HepG2 (cell line): ENCODE measurements around the gene OS9. TPM values are rescaled to one million over a fixed set of nuclear protein-coding genes. Genes with fewer than 3 reads are reported as not detected.

Source experiments
- ATAC-seq: fragments of 200-7000 bp; cut with Tn5 transposase; 3 replicates; pipeline ENCODE4 v1.9.1; 2020; ENCODE audit warnings: mild to moderate bottlenecking, moderate library complexity
- BruUV-seq: library from RNA; stranded (reverse); fragments of 400-500 nt; replicated peaks from 2 replicates; lab custom pipeline; 2021; lab: Mats Ljungman, UMichigan
- CTCF ChIA-PET: fragments of 300-600 bp; formaldehyde crosslinking; extraction: SDS; loops from one replicate; lab custom pipeline; 2021; ENCODE audit warnings: low total read pairs, inconsistent platforms, low intra/inter-chr PET ratio; lab: Yijun Ruan, JAX
- POLR2A ChIA-PET: fragments of 350-600 bp; sonication (Branson Sonifier 250); formaldehyde crosslinking; loops from one replicate; lab custom pipeline; 2020; ENCODE audit warnings: antibody characterized with exemption, inconsistent platforms; lab: Yijun Ruan, JAX
- DNase-seq: peaks from one replicate; pipeline ENCODE4 v3.0.0-alpha.2; 2015; ENCODE audit warnings: low spot score
- FAIRE-seq: peaks from 3 replicates; lab custom pipeline; 2011; peaks lifted over from hg19 to GRCh38; lab: Jason Lieb, UNC
- H2AFZ ChIP-seq: one replicate; pipeline ENCODE4 v1.6.1; 2011; ENCODE audit warnings: low read length, inconsistent platforms
- H3K27ac ChIP-seq: fragments of 300-600 bp; 3 replicates; pipeline ENCODE4 v1.8.0; 2011; ENCODE audit warnings: mixed run types, mild to moderate bottlenecking, mixed read lengths, low read length, inconsistent platforms; ENCODE audit not compliant: insufficient read depth; ENCODE audit errors: extremely low read length
- H3K27me3 ChIP-seq, 2 experiments: fragments of 200-600 bp in 1 of 2; 2 replicates in 1 of 2; 3 replicates in 1 of 2; pipeline versions ENCODE4 v1.6.0 to v1.8.0; 2011; ENCODE audit warnings: low read length in 2 of 2, mild to moderate bottlenecking in 2 of 2, moderate library complexity in 2 of 2, inconsistent platforms in 1 of 2; ENCODE audit not compliant: insufficient read depth in 2 of 2, control insufficient read depth in 1 of 2
- H3K36me3 ChIP-seq, 2 experiments: fragments of 200-600 bp in 1 of 2; replicated peaks in 1 of 2; 2 replicates in 1 of 2; 3 replicates in 1 of 2; pipeline versions ENCODE4 v1.5.1 to v1.8.0; 2011; ENCODE audit warnings: low read length in 2 of 2, inconsistent platforms in 1 of 2; ENCODE audit not compliant: insufficient read depth in 2 of 2, control insufficient read depth in 1 of 2
- H3K4me1 ChIP-seq: 2 replicates; pipeline ENCODE4 v1.5.1; 2012; ENCODE audit warnings: low read length, inconsistent platforms; ENCODE audit not compliant: insufficient read depth
- H3K4me2 ChIP-seq: 2 replicates; pipeline ENCODE4 v1.6.0; 2011; ENCODE audit warnings: low read depth, low read length, inconsistent platforms
- H3K4me3 ChIP-seq, 3 experiments: fragments of 200-600 bp in 1 of 3; sonication (generic), shearing (Covaris generic) in 1 of 3; replicated peaks in 1 of 3; 2 replicates each; pipeline ENCODE4 v1.5.1; 2011 to 2016; ENCODE audit warnings: low read length in 3 of 3, inconsistent platforms in 2 of 3, low read depth in 2 of 3, mild to moderate bottlenecking in 2 of 3, control low read depth in 1 of 3, mixed read lengths in 1 of 3; ENCODE audit not compliant: insufficient read depth in 1 of 3
- H3K79me2 ChIP-seq: one replicate; pipeline ENCODE4 v1.6.1; 2011; ENCODE audit warnings: low read length, inconsistent platforms; ENCODE audit not compliant: insufficient read depth
- H3K9ac ChIP-seq: 2 replicates; pipeline ENCODE4 v1.6.0; 2011; ENCODE audit warnings: mild to moderate bottlenecking, low read depth, low read length, inconsistent platforms; ENCODE audit not compliant: insufficient read depth
- H3K9me3 ChIP-seq: 2 replicates; pipeline ENCODE4 v1.5.1; 2012; ENCODE audit warnings: mild to moderate bottlenecking, low read length
- H4K20me1 ChIP-seq: 2 replicates; pipeline ENCODE4 v1.6.0; 2011; ENCODE audit warnings: inconsistent platforms, mild to moderate bottlenecking, low read length, moderate library complexity; ENCODE audit not compliant: insufficient read depth
- AGO1 ChIP-seq: fragments of 200-400 bp; formaldehyde crosslinking; IDR thresholded peaks from 2 replicates; pipeline ENCODE4 v1.6.1; 2017; ENCODE audit warnings: mild to moderate bottlenecking, low read depth, low read length, moderate library complexity; ENCODE audit not compliant: poor library complexity, severe bottlenecking
- ZC3H13 ChIP-seq: sonication (generic); formaldehyde crosslinking; IDR thresholded peaks from 2 replicates; pipeline ENCODE4 v1.8.1; 2023; ENCODE audit warnings: mild to moderate bottlenecking, missing genetic modification reagents, moderate library complexity
- ZMYM3 ChIP-seq: sonication (generic); formaldehyde crosslinking; IDR thresholded peaks from 2 replicates; pipeline ENCODE4 v1.5.1; 2020; ENCODE audit warnings: mild to moderate bottlenecking, missing genetic modification reagents
- ZNF263 ChIP-seq: sonication (generic); formaldehyde crosslinking; IDR thresholded peaks from 2 replicates; pipeline ENCODE4 v1.4.0; 2020; ENCODE audit warnings: missing genetic modification reagents
- ZNF274 ChIP-seq: sonication (generic); formaldehyde crosslinking; IDR thresholded peaks from 2 replicates; pipeline ENCODE4 v1.5.1; 2020; ENCODE audit warnings: mild to moderate bottlenecking, missing genetic modification reagents
- ZNF543 ChIP-seq: sonication (generic); formaldehyde crosslinking; IDR thresholded peaks from 2 replicates; pipeline ENCODE4 v1.4.0; 2020; ENCODE audit warnings: mild to moderate bottlenecking, missing genetic modification reagents
- ZNF556 ChIP-seq: sonication (generic); formaldehyde crosslinking; IDR thresholded peaks from 2 replicates; pipeline ENCODE4 v1.4.0; 2020; ENCODE audit warnings: mild to moderate bottlenecking, missing genetic modification reagents, borderline replicate concordance
- ZNF589 ChIP-seq: sonication (generic); formaldehyde crosslinking; conservative IDR thresholded peaks from 2 replicates; pipeline ENCODE4 v1.8.0; 2022; ENCODE audit warnings: mild to moderate bottlenecking, moderate library complexity, missing genetic modification reagents
- WGBS: methylation state at CpG from one replicate; pipeline ENCODE4 v1.1.6; 2017; ENCODE audit warnings: low lambda C conversion rate; 5-methylcytosine and 5-hydroxymethylcytosine counted together
- in situ Hi-C: cut with HindIII; loops from 2 replicates; pipeline ENCODE4 v1.10.0; 2017; ENCODE audit warnings: low pct_unique_long_range_greater_than_20kb; ENCODE audit not compliant: extremely low pct_ligation_motif_present
- intact Hi-C: fragments of 100-400 bp; cut with micrococcal nuclease; formaldehyde crosslinking; loops from one replicate; pipeline ENCODE4 v1.10.0; 2022; ENCODE audit not compliant: unreplicated experiment
- polyA plus RNA-seq, 8 experiments: library from polyadenylated mRNA; depleted of rRNA in 3 of 8; stranded (reverse) in 7 of 8; unstranded in 1 of 8; fragments of >200 nt; fragmentation: Illumina TruSeq in 4 of 8; extraction: Trizol in 4 of 8; gene quantifications; 2 replicates each; pipeline versions ENCODE4 v1.2.1 to v1.2.3, GENCODE V29; 2011 to 2016; ENCODE audit warnings: low read depth in 4 of 8, missing spikeins in 1 of 8, mixed read lengths in 1 of 8; ENCODE audit not compliant: insufficient read depth in 1 of 8
- total RNA-seq, 5 experiments: library from RNA; depleted of rRNA; stranded (reverse); fragments of >200 nt; fragmentation: Illumina TruSeq; extraction: Trizol; gene quantifications; 2 replicates each; pipeline ENCODE4 v1.2.3, GENCODE V29; 2016; ENCODE audit warnings: low read depth in 1 of 5

OS9 gene
- total and polyA plus RNA-seq, 2 of the 13 experiments (the other 11 are each of a cell fraction or from before 2014, with no cell fraction given) = 156 to 206 TPM

DNA sequence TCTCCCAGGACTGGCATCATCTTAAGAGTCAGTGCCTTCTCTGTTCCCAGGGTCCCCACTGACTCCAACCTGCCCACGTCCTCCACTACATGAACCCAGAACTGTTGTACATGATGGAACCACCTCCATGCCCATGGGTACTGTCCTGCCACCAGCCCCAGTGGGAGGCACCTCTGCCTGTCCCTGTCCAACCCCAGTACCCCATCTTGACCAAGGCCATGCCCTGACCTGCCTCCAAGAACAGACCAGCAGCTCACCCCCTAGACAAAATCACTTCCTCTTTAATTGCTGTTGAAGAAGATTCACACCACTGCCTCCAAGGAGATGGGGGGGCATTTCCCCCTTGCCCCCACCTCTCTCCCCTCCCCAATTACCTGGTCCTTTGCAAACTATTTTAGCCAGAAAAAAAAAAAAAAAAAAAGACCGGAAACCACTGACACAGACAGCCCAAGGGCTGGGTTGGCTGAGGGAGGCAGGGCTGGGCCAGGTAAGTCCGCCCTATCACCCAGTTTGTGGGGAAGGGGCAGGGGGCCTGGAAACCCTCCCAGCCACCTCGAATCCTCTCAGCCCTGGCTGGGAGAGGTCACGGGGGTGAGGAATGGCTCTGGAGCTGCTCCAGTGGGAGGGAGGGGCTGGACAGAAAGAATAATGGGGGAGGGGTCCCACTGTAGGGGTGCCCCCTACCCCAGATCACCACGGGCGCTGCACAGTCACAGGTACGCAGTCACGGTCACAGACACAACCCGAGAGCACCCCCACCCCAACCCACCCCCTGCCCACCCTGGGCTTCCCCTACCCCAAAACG lies 31.2 kb downstream of the OS9 start:
- peaks cover 0 to 8% of the 10 kb centered on the region in 2 experiments; a peak in 3 of 5 replicates for H3K27me3 ChIP-seq
- no peak for DNase-seq
- 0 out of 2 replicates have a peak, but pooled peaks cover 4% of the 10 kb centered on the region for H3K4me1 ChIP-seq
- no peak overlapping the region for H2AFZ ChIP-seq
- no peak for ATAC-seq
- ChIA-PET POLR2A (interaction anchor here (1.0 to 2.1 kb wide), 6 partner anchors 7 to 114 kb away, joined by 3 to 23 read pairs (median 4); partner anchors contain the start of genes ARHGEF25, CDK4 and TSPAN31), CTCF (interaction anchor here (1.7 kb wide), 1 partner anchor 10 kb away, joined by 6 read pairs; no protein-coding TSS in a partner anchor)
- no peak overlapping the region for H3K4me3 ChIP-seq
- H3K79me2 ChIP-seq = no peaks in the 10 kb centered on the region
- H4K20me1 ChIP-seq = no peaks in the 10 kb centered on the region
- WGBS = 52% methylated on average over 5 of the region's 11 CpGs
- no TSS peak for BruUV-seq
- no peak overlapping the region for H3K9ac ChIP-seq
- H3K4me2 ChIP-seq = no peak overlapping the region
- no peak for FAIRE-seq
- H3K9me3 ChIP-seq = no peaks in the 10 kb centered on the region
- intact Hi-C loops (no loop called here), in situ Hi-C loops (no loop called here)
- H3K27ac ChIP-seq = no peak overlapping the region
- H3K36me3 ChIP-seq = peaks cover under 1 to 9% of the 10 kb centered on the region in 2 experiments; a peak in 3 of 5 replicates
- TF ChIP-seq AGO1 (peak; percentile 7), ZNF543 (CRISPR knock-in tag) (no peak)

DNA sequence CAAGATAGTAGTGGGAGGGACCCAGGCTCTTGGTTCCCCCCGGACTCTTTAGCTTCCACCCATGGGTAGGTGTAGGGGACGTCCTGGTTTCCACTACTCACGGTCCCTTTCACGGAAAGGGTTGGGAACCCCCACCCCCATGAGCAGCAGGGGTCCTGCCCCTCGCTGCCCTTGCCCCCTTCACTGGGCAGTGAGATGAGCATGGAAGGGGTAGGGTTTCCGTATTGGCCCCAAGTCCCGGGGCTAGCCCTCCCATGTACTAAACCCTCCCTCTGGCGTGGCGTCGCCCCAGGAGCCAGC lies 31.9 kb downstream of the OS9 start:
- Histone ChIP-seq H3K4me2 (peak overlapping the region; percentile 98), H3K36me3 (peaks cover 0 to 4% of the 10 kb centered on the region in 2 experiments; a peak in 1 of 5 replicates)
- no TSS peak for BruUV-seq
- POLR2A ChIA-PET = interaction anchor here (0.6 to 2.1 kb wide), 10 partner anchors 8 to 121 kb away, joined by 3 to 23 read pairs (median 4); partner anchors contain the start of genes ARHGEF25, CDK4, CTDSP2 and EEF1AKMT3
- ATAC-seq = no peak; the same call in 2 of the 3 replicates
- TF ChIP-seq ZMYM3 (CRISPR knock-in tag) = no peak
- no peak for TF ChIP-seq ZNF263
- 0 out of 2 replicates have a peak, but pooled peaks have one; percentile 35 for TF ChIP-seq ZNF589 (CRISPR knock-in tag)
- 0 out of 2 replicates have a peak, but pooled peaks have one; percentile 8 for TF ChIP-seq ZNF556 (CRISPR knock-in tag)
- 0 out of 2 replicates have a peak, but pooled peaks have one; percentile 6 for TF ChIP-seq ZNF274
- 0 out of 2 replicates have a peak, but pooled peaks have one; percentile 53 for TF ChIP-seq ZC3H13 (CRISPR knock-in tag)
- TF ChIP-seq, all 625 proteins: peak for 4
- no peaks in the 10 kb centered on the region for H4K20me1 ChIP-seq
- H3K4me3 ChIP-seq = peak overlapping the region; percentile 81 to 91 (median 89); a peak in 5 of 6 replicates
- DNase-seq (no peak), FAIRE-seq (no peak)
- H3K27ac ChIP-seq = no peak overlapping the region
- H3K27me3 ChIP-seq = peaks cover 0 to 14% of the 10 kb centered on the region in 2 experiments; a peak in 3 of 5 replicates
- H3K4me1 ChIP-seq = 0 out of 2 replicates have a peak, but pooled peaks cover 4% of the 10 kb centered on the region
- H2AFZ ChIP-seq = no peak overlapping the region
- 3% methylated on average over 10 of the region's 10 CpGs for WGBS
- 0 out of 2 replicates have a peak overlapping the region, but pooled peaks have one; percentile 52 for H3K9ac ChIP-seq
- H3K9me3 ChIP-seq = no peaks in the 10 kb centered on the region
- in situ Hi-C loops (no loop called here), intact Hi-C loops (no loop called here)
- CTCF ChIA-PET = interaction anchor here (1.7 kb wide), 1 partner anchor 10 kb away, joined by 6 read pairs; no protein-coding TSS in a partner anchor
- H3K79me2 ChIP-seq = no peaks in the 10 kb centered on the region
